Activated naive CD8-positive, alpha-beta T cell treated with anti-CD3 and anti-CD28 coated beads, Interleukin-2, amount 10 ng/mL, durations not matched to agents 7 days and 5 days (primary cell): ENCODE results near the gene ATP6V0A1. TPM values are rescaled to one million over a fixed set of nuclear protein-coding genes. Genes with fewer than 3 reads are reported as not detected.
"Not testable (repeated sequence)": the region's sequence is repeated elsewhere in the genome, so short reads cannot be mapped to it uniquely, and the experiment has no call there.

Experiments used
- ATAC-seq: fragments of 150-1000 bp; cut with Tn5 transposase; one replicate; pipeline ENCODE4 v1.10.0; 2021; ENCODE audit warnings: low read depth, moderate library complexity
- POLR2A ChIA-PET: fragments of 350-600 bp; sonication (Branson Sonifier 250); formaldehyde crosslinking; loops from one replicate; lab custom pipeline; 2021; ENCODE audit warnings: antibody characterized with exemption; lab: Charles Lee
- DNase-seq: peaks from one replicate; pipeline ENCODE4 v3.0.0; 2021
- H3K27ac Mint-ChIP-seq: one replicate; pipeline ENCODE4 v1.8.0; 2022; ENCODE audit warnings: mild to moderate bottlenecking, mixed read lengths
- H3K27me3 Mint-ChIP-seq: one replicate; pipeline ENCODE4 v1.8.0; 2022; ENCODE audit warnings: mild to moderate bottlenecking, moderate library complexity, mixed read lengths
- H3K36me3 Mint-ChIP-seq: one replicate; pipeline ENCODE4 v1.8.0; 2021; ENCODE audit warnings: mild to moderate bottlenecking, mixed read lengths
- H3K4me1 Mint-ChIP-seq: one replicate; pipeline ENCODE4 v1.8.0; 2021; ENCODE audit warnings: mixed read lengths
- H3K4me3 Mint-ChIP-seq: one replicate; pipeline ENCODE4 v1.8.0; 2022; ENCODE audit warnings: mild to moderate bottlenecking, moderate library complexity, mixed read lengths
- H3K9me3 Mint-ChIP-seq: one replicate; pipeline ENCODE4 v1.8.0; 2021; ENCODE audit warnings: mixed read lengths
- total RNA-seq, 2 experiments: library from RNA; stranded (reverse); gene quantifications; one replicate each; pipeline ENCODE4 v1.2.3, GENCODE V29; 2021

Gene ATP6V0A1
- total RNA-seq, 2 experiments from 2014 or later: 8.1 TPM

DNA sequence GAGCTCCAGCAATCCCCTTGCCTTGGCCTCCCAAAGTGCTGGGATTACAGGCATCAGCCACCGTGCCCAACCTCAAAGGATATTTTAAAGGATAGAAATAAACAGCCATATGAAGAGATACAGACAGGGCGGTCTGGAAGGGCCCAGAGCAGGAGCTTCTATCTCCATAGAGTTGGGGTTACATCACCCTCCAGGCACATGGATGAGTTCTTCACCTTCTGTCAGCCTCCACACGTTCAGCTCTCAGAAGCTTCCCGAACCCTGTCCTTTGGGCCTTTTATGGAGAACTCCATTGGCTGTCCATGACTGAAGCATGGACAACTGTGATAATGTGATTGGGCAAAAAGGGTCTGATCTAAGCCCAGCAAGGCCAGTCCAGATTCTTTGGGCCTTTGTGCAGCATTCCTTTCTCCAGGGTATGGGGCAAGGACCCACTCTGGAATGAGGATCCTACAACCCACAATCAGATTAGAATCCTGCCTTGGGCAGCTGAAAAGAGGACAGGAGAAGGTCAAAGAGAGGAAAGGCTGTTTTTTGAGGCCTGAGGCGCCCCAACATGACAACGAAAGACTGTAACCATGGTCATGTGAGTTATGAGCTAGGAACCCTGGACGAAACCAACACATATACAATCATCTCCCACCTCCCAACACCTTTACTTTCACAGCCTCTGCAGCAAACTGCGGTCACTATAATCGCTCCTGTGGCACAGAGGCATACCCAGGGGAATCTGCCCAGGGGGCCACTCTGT is 87.3 kb downstream of the ATP6V0A1 start:
- H3K36me3 Mint-ChIP-seq, H3K4me3 Mint-ChIP-seq, DNase-seq, H3K9me3 Mint-ChIP-seq, H3K27ac Mint-ChIP-seq, POLR2A ChIA-PET, H3K27me3 Mint-ChIP-seq, ATAC-seq: not testable (repeated sequence)
- peaks cover 19% of the 10 kb centered on the region for H3K4me1 Mint-ChIP-seq

DNA sequence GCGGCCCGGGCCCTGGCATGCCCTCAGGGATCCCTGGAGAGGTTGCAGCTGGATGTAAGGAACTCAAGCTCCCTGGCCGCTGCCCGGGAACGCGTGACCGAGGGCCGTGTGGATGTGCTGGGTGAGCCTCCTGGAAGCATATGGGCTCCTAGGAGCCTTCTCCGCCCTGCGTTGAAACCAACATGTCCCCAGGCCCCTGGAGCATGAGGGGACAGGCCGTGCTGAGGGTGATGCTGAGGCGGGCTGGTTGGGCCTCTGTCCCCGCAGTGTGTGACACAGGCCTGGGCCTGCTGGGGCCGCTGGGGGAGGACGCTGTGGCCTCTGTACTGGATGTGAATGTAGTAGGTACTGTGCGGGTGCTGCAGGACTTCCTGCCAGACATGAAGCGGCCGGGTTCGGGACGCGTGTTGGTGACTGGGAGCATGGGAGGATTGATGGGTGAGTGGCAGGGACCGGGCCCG is 88.4 kb downstream of the ATP6V0A1 start:
- POLR2A ChIA-PET: interaction anchor here (1.5 kb wide), 1 partner anchor 132 kb away, joined by 3 read pairs; no protein-coding TSS in a partner anchor
- Mint-ChIP-seq H3K27ac (no peak overlapping the region), H3K4me3 (peak overlapping the region; percentile 32), H3K4me1 (peaks cover 9% of the 10 kb centered on the region), H3K27me3 (no peaks in the 10 kb centered on the region), H3K36me3 (peaks cover 7% of the 10 kb centered on the region), H3K9me3 (no peaks in the 10 kb centered on the region)
- DNase-seq (no peak), ATAC-seq (no peak)

- Mint-ChIP-seq H3K27ac (no peak overlapping the region), H3K9me3 (no peaks in the 10 kb centered on the region), H3K27me3 (no peaks in the 10 kb centered on the region), H3K36me3 (peaks cover 7% of the 10 kb centered on the region), H3K4me1 (peaks cover 11% of the 10 kb centered on the region), H3K4me3 (peak overlapping the region; percentile 22)
- ATAC-seq (no peak), DNase-seq (no peak)
- POLR2A ChIA-PET: interaction anchor here (0.7 to 2.4 kb wide), 6 partner anchors 11 to 238 kb away, joined by 3 to 13 read pairs (median 4); partner anchors contain the start of genes MLX and NAGLU
Observed at GRCh38 chr17:42547698-42548069, 89.0 kb downstream of the ATP6V0A1 start.

DNA sequence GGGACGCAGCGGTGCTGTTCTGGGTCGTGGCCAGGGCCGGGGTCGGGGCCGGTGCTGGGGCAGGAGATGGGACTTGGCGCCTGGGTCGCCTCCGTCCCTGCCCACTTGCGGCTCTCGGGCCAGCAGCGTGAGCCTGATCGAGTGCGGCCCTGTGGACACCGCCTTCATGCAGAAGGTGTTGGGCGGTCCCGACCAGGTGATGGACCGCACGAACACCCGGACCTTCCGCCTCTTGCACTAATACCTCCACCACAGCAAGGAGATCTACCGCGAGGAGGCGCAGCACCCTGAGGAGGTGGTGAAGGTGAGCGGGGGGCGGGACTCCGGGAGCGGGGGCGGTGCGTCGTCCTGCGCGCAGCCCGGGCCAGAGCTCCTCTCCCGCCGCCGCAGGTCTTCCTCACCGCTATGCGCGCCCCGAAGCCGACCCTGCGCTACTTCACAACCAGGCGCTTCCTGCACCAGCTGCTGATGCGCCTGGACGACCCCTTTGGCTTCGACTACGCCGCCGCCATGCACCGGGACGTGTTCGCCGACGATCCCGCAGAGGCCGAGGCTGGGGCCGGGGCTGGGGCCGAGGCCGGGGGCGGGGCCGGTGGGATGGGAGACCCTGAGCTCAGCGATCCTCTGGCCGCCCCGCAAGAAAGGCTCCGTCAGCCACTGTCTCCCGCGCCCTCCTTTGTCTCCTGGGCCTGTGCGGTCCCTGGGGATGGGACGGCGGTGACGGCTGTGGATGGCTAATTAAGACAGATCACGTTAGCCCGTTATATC is 89.6 kb downstream of the ATP6V0A1 start:
- Mint-ChIP-seq H3K27me3 (no peaks in the 10 kb centered on the region), H3K36me3 (peaks cover 7% of the 10 kb centered on the region), H3K9me3 (no peaks in the 10 kb centered on the region), H3K4me3 (peak overlapping the region; percentile 48), H3K4me1 (peaks cover 11% of the 10 kb centered on the region), H3K27ac (peak overlapping the region; percentile 38)
- ATAC-seq: peak; percentile 88
- POLR2A ChIA-PET: interaction anchor here (0.6 to 2.4 kb wide), 9 partner anchors 12 to 250 kb away, joined by 3 to 13 read pairs (median 3); partner anchors contain the start of genes MLX, NAGLU and PSMC3IP
- DNase-seq: peak; percentile 84

DNA sequence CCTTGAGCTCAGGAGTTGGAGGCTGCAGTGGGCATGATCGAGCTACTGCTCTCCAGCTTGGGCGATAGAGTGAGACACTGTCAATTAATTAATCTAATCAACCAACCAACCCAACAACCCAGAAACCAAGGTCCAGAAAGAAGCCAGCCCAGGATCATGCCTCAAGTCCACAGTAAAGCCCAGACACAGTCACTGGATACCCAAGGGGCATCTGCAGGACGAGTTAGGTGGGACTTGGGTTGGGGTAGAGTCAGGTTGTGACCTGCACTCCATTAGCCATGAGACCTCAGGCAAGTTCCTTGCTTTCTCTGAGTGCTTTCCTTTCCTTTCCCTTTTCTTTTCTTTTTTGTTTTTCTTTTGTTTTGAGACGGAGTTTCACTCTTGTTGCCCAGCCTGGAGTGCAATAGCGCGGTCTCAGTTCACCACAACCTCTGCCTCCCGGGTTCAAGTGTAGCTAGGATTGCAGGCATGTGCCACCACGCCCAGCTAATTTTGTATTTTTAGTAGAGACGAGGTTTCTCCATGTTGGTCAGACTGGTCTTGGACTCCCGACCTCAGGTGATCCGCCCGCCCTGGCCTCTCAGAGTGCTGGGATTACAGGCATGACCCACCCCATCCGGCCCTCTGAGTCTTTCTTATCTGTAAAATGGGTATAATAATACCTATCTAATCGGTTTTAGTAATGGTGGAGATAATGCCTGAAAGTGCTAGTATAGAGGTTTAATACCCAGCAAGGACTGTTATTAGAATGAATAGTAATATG is 90.5 kb downstream of the ATP6V0A1 start:
- Mint-ChIP-seq H3K27me3 (no peaks in the 10 kb centered on the region), H3K4me3 (peak overlapping the region; percentile 14), H3K4me1 (peaks cover 15% of the 10 kb centered on the region), H3K9me3 (no peaks in the 10 kb centered on the region), H3K27ac (no peak overlapping the region), H3K36me3 (peaks cover 5% of the 10 kb centered on the region)
- DNase-seq (no peak), ATAC-seq (no peak)
- POLR2A ChIA-PET: interaction anchor here (0.8 to 2.4 kb wide), 3 partner anchors 13 to 249 kb away, joined by 3 to 13 read pairs (median 3); partner anchors contain the start of genes NAGLU and PSMC3IP

GRCh38 chr17:42552736-42553135 is 94.1 kb downstream of the ATP6V0A1 start, which contains the start of gene HSD17B1:
Gene HSD17B1, plus strand, starts transcription at chr17:42552923. Its CDS starts 11 bp downstream, at chr17:42552934.
- not testable (repeated sequence) for DNase-seq, H3K36me3 Mint-ChIP-seq, ATAC-seq, H3K9me3 Mint-ChIP-seq, H3K27me3 Mint-ChIP-seq
- Mint-ChIP-seq H3K4me3 (peak within 1 kb of the TSS; percentile 94), H3K4me1 (peaks cover 20% of the 10 kb centered on the region), H3K27ac (peak within 1 kb of the TSS; percentile 6)
- POLR2A ChIA-PET: interaction anchor here (2.8 kb wide), 1 partner anchor 12 kb away, joined by 19 read pairs; no protein-coding TSS in a partner anchor

GRCh38 chr17:42553161-42553818 is 94.6 kb downstream of the ATP6V0A1 start:
- H3K9me3 Mint-ChIP-seq: no peaks in the 10 kb centered on the region
- H3K36me3 Mint-ChIP-seq: peaks cover 1% of the 10 kb centered on the region
- peak overlapping the region; percentile 94 for H3K4me3 Mint-ChIP-seq
- H3K4me1 Mint-ChIP-seq: peaks cover 20% of the 10 kb centered on the region
- POLR2A ChIA-PET: interaction anchor here (1.8 to 2.8 kb wide), 4 partner anchors 12 to 17 kb away, joined by 4 to 21 read pairs (median 18); partner anchors contain the start of genes MLX and NAGLU
- peak overlapping the region; percentile 6 for H3K27ac Mint-ChIP-seq
- no peaks in the 10 kb centered on the region for H3K27me3 Mint-ChIP-seq
- ATAC-seq: no peak
- no peak for DNase-seq

DNA sequence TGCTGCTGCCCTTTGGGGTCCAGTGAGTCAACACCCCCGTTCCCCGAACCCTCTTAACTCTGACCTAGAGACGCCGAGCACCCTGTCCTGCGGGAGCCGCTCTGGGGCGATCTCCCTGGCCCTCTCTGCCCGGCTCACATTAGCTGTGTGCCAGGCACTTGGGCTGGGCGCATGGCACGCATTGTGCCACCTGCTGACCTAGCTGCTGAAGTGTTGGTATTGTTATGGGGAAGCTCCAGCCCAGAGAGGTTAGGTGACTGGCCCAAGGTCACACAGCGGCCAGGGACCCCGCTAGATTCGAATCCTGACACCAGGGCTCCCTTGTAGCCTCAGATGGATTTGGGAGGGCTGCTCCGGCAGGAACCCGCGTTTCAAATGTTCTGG is 95.2 kb downstream of the ATP6V0A1 start:
- Mint-ChIP-seq H3K4me3 (peak overlapping the region; percentile 94), H3K4me1 (peaks cover 19% of the 10 kb centered on the region), H3K36me3 (peaks cover 1% of the 10 kb centered on the region), H3K9me3 (no peaks in the 10 kb centered on the region), H3K27ac (peak overlapping the region; percentile 94), H3K27me3 (no peaks in the 10 kb centered on the region)
- peak; percentile 45 for DNase-seq
- ATAC-seq: no peak
- POLR2A ChIA-PET: interaction anchor here (0.8 to 2.8 kb wide), 9 partner anchors 10 to 124 kb away, joined by 3 to 21 read pairs (median 7); partner anchors contain the start of genes MLX, NAGLU, PLEKHH3 and PSMC3IP

DNA sequence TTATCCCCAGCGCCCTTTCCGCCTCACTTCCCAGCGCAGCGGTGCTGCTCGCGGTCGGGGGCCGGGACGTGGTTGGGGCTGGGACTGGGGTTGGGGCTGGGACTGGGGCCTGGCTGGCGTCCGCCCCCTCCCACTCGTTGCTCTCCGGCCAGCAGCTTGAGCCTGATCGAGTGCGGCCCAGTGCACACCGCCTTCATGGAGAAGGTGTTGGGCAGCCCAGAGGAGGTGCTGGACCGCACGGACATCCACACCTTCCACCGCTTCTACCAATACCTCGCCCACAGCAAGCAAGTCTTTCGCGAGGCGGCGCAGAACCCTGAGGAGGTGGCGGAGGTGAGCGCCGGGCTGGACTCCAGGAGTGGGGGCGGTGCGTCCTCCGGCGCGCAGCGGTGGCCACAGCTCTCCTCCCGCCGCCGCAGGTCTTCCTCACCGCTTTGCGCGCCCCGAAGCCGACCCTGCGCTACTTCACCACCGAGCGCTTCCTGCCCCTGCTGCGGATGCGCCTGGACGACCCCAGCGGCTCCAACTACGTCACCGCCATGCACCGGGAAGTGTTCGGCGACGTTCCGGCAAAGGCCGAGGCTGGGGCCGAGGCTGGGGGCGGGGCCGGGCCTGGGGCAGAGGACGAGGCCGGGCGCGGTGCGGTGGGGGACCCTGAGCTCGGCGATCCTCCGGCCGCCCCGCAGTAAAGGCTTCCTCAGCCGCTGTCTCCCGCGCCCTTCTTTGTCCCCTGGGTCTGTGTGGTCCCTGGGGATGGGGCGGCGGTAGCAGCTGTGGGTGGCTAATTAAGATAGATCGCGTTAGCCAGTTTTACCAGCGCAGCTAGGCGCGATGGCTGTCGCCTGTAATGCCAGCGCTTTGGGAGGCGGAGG is 95.8 kb downstream of the ATP6V0A1 start:
- Mint-ChIP-seq H3K27me3 (no peaks in the 10 kb centered on the region), H3K4me1 (peaks cover 14% of the 10 kb centered on the region), H3K27ac (peak overlapping the region; percentile 94), H3K36me3 (peaks cover 1% of the 10 kb centered on the region), H3K9me3 (no peaks in the 10 kb centered on the region), H3K4me3 (peak overlapping the region; percentile 94)
- ATAC-seq (peak; percentile 92), DNase-seq (peak; percentile 87)
- POLR2A ChIA-PET: interaction anchor here (0.6 to 2.8 kb wide), 12 partner anchors 9 to 443 kb away, joined by 3 to 21 read pairs (median 4); partner anchors contain the start of genes MLX, NAGLU, PLEKHH3 and PSMC3IP

DNA sequence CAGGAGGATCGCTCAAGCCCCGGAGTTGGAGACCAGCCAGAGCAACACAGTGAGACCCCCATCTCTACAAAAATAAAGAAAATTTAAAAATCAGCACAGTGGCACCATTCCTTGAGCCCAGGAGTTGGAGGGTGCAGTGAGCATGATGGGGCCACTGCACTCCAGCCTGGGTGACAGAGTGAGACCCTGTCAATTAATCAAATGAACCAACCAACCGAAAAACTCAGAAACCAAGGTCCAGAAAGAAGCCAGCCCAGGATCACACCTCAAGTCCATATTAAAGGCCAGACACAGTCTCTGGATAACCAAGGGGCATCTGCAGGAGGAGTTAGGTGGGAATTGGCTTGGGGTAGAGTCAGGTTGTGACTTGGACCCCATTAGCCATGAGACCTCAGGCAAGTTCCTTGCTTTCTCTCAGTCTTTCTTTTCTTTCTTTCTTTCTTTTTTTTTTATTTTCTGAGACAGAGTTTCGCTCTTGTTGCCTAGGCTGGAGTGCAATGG is 96.5 kb downstream of the ATP6V0A1 start:
- ATAC-seq: no peak
- DNase-seq: no peak
- Mint-ChIP-seq H3K27me3 (no peaks in the 10 kb centered on the region), H3K27ac (peak overlapping the region; percentile 94), H3K9me3 (no peaks in the 10 kb centered on the region), H3K4me3 (peak overlapping the region; percentile 94), H3K4me1 (peaks cover 16% of the 10 kb centered on the region), H3K36me3 (peaks cover 1% of the 10 kb centered on the region)
- POLR2A ChIA-PET: interaction anchor here (0.6 to 2.8 kb wide), 11 partner anchors 8 to 443 kb away, joined by 3 to 21 read pairs (median 4); partner anchors contain the start of genes MLX, NAGLU, PLEKHH3 and PSMC3IP

GRCh38 chr17:42555961-42556617 is 97.4 kb downstream of the ATP6V0A1 start:
- POLR2A ChIA-PET, H3K27me3 Mint-ChIP-seq, H3K27ac Mint-ChIP-seq, H3K36me3 Mint-ChIP-seq, DNase-seq, ATAC-seq, H3K9me3 Mint-ChIP-seq: not testable (repeated sequence)
- Mint-ChIP-seq H3K4me1 (peaks cover 18% of the 10 kb centered on the region), H3K4me3 (peak overlapping the region; percentile 94)
